Measurements from ENCODE around the gene WASL.

DNA sequence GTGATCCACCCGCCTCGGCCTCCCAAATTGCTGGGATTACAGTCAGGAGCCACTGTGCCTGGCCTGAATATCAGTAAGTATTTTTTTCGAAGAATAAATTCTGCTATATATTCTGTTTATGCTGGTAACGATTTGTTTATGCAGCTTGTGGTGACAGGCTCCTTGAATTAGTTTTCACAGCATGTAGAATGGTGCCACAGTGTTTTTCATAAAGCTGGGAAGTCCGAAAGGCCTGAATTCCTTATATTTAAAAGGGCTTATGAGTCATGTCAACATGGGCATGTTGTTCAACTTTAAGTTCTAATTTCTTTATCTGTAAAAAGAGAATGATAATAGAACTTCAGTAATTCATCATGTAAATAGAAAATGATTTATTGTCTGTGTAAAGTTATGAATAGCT is 42.2 kb upstream of the WASL start:
- no peak for TF ChIP-seq TEAD4 (IDR thresholded peaks at IDR 0.05)
- TF ChIP-seq, protein P1, sequence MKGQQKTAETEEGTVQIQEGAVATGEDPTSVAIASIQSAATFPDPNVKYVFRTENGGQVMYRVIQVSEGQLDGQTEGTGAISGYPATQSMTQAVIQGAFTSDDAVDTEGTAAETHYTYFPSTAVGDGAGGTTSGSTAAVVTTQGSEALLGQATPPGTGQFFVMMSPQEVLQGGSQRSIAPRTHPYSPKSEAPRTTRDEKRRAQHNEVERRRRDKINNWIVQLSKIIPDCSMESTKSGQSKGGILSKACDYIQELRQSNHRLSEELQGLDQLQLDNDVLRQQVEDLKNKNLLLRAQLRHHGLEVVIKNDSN (IDR thresholded peaks at IDR 0.05), result no peak
- no peak for TF ChIP-seq TAF1 (IDR thresholded peaks at IDR 0.05; ENCODE audit: low read depth)
- TF ChIP-seq MAX (IDR thresholded peaks at IDR 0.05), result no peak
- TF ChIP-seq YY1 (IDR thresholded peaks at IDR 0.05; ENCODE audit: low read depth), result no peak
- TF ChIP-seq RAD21 (IDR thresholded peaks at IDR 0.05; ENCODE audit: low read depth), result no peak
- TF ChIP-seq CEBPB (IDR thresholded peaks at IDR 0.05), result no peak
- TF ChIP-seq CREB1 (IDR thresholded peaks at IDR 0.05; ENCODE audit: low read depth), result no peak
- TF ChIP-seq FOXM1 (IDR thresholded peaks at IDR 0.05; ENCODE audit: borderline replicate concordance, low read depth), result no peak
- no peak for TF ChIP-seq EP300 (IDR thresholded peaks at IDR 0.05; ENCODE audit: borderline replicate concordance)
- TF ChIP-seq, protein P2, sequence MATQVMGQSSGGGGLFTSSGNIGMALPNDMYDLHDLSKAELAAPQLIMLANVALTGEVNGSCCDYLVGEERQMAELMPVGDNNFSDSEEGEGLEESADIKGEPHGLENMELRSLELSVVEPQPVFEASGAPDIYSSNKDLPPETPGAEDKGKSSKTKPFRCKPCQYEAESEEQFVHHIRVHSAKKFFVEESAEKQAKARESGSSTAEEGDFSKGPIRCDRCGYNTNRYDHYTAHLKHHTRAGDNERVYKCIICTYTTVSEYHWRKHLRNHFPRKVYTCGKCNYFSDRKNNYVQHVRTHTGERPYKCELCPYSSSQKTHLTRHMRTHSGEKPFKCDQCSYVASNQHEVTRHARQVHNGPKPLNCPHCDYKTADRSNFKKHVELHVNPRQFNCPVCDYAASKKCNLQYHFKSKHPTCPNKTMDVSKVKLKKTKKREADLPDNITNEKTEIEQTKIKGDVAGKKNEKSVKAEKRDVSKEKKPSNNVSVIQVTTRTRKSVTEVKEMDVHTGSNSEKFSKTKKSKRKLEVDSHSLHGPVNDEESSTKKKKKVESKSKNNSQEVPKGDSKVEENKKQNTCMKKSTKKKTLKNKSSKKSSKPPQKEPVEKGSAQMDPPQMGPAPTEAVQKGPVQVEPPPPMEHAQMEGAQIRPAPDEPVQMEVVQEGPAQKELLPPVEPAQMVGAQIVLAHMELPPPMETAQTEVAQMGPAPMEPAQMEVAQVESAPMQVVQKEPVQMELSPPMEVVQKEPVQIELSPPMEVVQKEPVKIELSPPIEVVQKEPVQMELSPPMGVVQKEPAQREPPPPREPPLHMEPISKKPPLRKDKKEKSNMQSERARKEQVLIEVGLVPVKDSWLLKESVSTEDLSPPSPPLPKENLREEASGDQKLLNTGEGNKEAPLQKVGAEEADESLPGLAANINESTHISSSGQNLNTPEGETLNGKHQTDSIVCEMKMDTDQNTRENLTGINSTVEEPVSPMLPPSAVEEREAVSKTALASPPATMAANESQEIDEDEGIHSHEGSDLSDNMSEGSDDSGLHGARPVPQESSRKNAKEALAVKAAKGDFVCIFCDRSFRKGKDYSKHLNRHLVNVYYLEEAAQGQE (IDR thresholded peaks at IDR 0.05; ENCODE audit: low read depth), result no peak
